HCT116 (cell line): Measurements from ENCODE around the gene KCNAB2. TPM values are rescaled to one million over a fixed set of nuclear protein-coding genes. Genes with fewer than 3 reads are reported as not detected.

Source experiments
- ATAC-seq: fragments of 200-7000 bp; cut with Tn5 transposase; 2 replicates; pipeline ENCODE4 v1.9.1; 2020; ENCODE audit warnings: mild to moderate bottlenecking, moderate library complexity
- BruUV-seq: library from RNA; stranded (reverse); fragments of 400-500 nt; replicated peaks from 2 replicates; lab custom pipeline; 2021; lab: Mats Ljungman, UMichigan
- CTCF ChIA-PET: fragments of 300-600 bp; sonication (Branson Sonifier 250); formaldehyde crosslinking; loops from one replicate; lab custom pipeline; 2021; ENCODE audit warnings: antibody characterized with exemption; lab: Charles Lee
- POLR2A ChIA-PET: fragments of 300-600, 350-600 bp; sonication (Branson Sonifier 250); formaldehyde crosslinking; loops from one replicate; lab custom pipeline; 2021; ENCODE audit warnings: antibody characterized with exemption; lab: Charles Lee
- RAD21 ChIA-PET, 2 experiments: fragments of 300-600 bp; sonication (Branson Sonifier 250); formaldehyde crosslinking; loops; one replicate each; lab custom pipeline; 2023; ENCODE audit warnings: low total read pairs in 2 of 2; ENCODE audit not compliant: uncharacterized antibody in 2 of 2, unreplicated experiment in 2 of 2, low non-redundant PET in 1 of 2; lab: Charles Lee
- DNase-seq: peaks from one replicate; pipeline ENCODE4 v3.0.0-alpha.2; 2010; ENCODE audit warnings: low read depth, low spot score
- H2AFZ ChIP-seq: fragments of 200-600 bp; shearing (Covaris generic), sonication (generic); 2 replicates; pipeline ENCODE4 v1.6.1; 2017; ENCODE audit warnings: low read depth, mixed run types, mixed read lengths, antibody characterized with exemption, low read length; ENCODE audit not compliant: poor library complexity, severe bottlenecking
- H3K27ac ChIP-seq: 2 replicates; pipeline ENCODE4 v1.5.1; 2012; ENCODE audit warnings: low read depth, low read length
- H3K27me3 ChIP-seq: fragments of 200-600 bp; sonication (generic); 2 replicates; pipeline ENCODE4 v1.6.1; 2016; ENCODE audit warnings: mixed run types, low read length, mixed read lengths; ENCODE audit not compliant: insufficient read depth
- H3K36me3 ChIP-seq, 2 experiments: fragments of 200-500 bp in 1 of 2; fragments of 200-600 bp in 1 of 2; sonication (Bioruptor generic) in 1 of 2; sonication (generic) in 1 of 2; 2 replicates each; pipeline versions ENCODE4 v1.5.1 to v1.6.1; 2014 to 2016; ENCODE audit warnings: low read length in 2 of 2, inconsistent platforms in 1 of 2, mixed read lengths in 1 of 2, mixed run types in 1 of 2; ENCODE audit not compliant: insufficient read depth in 2 of 2, control insufficient read depth in 1 of 2
- H3K4me1 ChIP-seq, 2 experiments: fragments of 200-600 bp in 1 of 2; sonication (generic) in 1 of 2; 2 replicates each; pipeline versions ENCODE4 v1.5.1 to v1.6.1; 2012 to 2017; ENCODE audit warnings: low read length in 2 of 2, inconsistent platforms in 1 of 2, mild to moderate bottlenecking in 1 of 2, mixed read lengths in 1 of 2, mixed run types in 1 of 2, moderate library complexity in 1 of 2; ENCODE audit not compliant: insufficient read depth in 2 of 2, control insufficient read depth in 1 of 2
- H3K4me2 ChIP-seq: fragments of 200-600 bp; sonication (generic); 2 replicates; pipeline ENCODE4 v1.6.1; 2017; ENCODE audit warnings: mixed run types, low read length, mixed read lengths
- H3K4me3 ChIP-seq, 2 experiments: fragments of 200-600 bp in 1 of 2; sonication (generic) in 1 of 2; replicated peaks in 1 of 2; 2 replicates each; pipeline ENCODE4 v1.5.1; 2011 to 2016; ENCODE audit warnings: low read length in 2 of 2, control low read depth in 1 of 2, low read depth in 1 of 2, mild to moderate bottlenecking in 1 of 2, mixed read lengths in 1 of 2, mixed run types in 1 of 2
- H3K79me2 ChIP-seq: fragments of 200-600 bp; sonication (generic); 2 replicates; pipeline ENCODE4 v1.6.1; 2017; ENCODE audit warnings: mild to moderate bottlenecking, mixed run types, low read length, moderate library complexity, mixed read lengths; ENCODE audit not compliant: insufficient read depth
- H3K9ac ChIP-seq: fragments of 200-600 bp; sonication (generic); 2 replicates; pipeline ENCODE4 v1.6.1; 2016; ENCODE audit warnings: low read length, mixed read lengths
- H3K9me2 ChIP-seq: fragments of 200-600 bp; sonication (generic), shearing (Covaris generic); 2 replicates; pipeline ENCODE4 v1.6.1; 2017; ENCODE audit warnings: mixed run types, mild to moderate bottlenecking, moderate library complexity; ENCODE audit not compliant: insufficient read depth
- H3K9me3 ChIP-seq, 2 experiments: fragments of 200-500 bp in 1 of 2; fragments of 200-600 bp in 1 of 2; sonication (Bioruptor generic) in 1 of 2; sonication (generic) in 1 of 2; 2 replicates each; pipeline ENCODE4 v1.6.1; 2014 to 2017; ENCODE audit warnings: low read length in 2 of 2, mixed read lengths in 2 of 2, inconsistent platforms in 1 of 2, low read depth in 1 of 2, mild to moderate bottlenecking in 1 of 2, mixed run types in 1 of 2, moderate library complexity in 1 of 2; ENCODE audit not compliant: control insufficient read depth in 1 of 2, insufficient read depth in 1 of 2
- H4K20me1 ChIP-seq: fragments of 200-600 bp; sonication (generic), shearing (Covaris generic); 2 replicates; pipeline ENCODE4 v1.6.1; 2017; ENCODE audit warnings: mixed run types, mild to moderate bottlenecking, moderate library complexity; ENCODE audit not compliant: insufficient read depth
- ATF3 ChIP-seq: IDR thresholded peaks from 2 replicates; pipeline ENCODE4 v1.6.1; 2012
- CBX3 ChIP-seq: IDR thresholded peaks from 2 replicates; pipeline ENCODE4 v1.6.1; 2012; ENCODE audit warnings: low read depth
- CEBPB ChIP-seq: IDR thresholded peaks from 2 replicates; pipeline ENCODE4 v1.6.1; 2012; ENCODE audit warnings: low read depth
- EGR1 ChIP-seq: IDR thresholded peaks from 2 replicates; pipeline ENCODE4 v1.6.1; 2012; ENCODE audit warnings: low read depth
- EZH2 ChIP-seq: fragments of 200-600 bp; sonication (generic); IDR thresholded peaks from 2 replicates; pipeline ENCODE4 v1.6.1; 2017; ENCODE audit warnings: antibody characterized with exemption, mixed run types
- EZH2phosphoT487 ChIP-seq: fragments of 200-600 bp; IDR thresholded peaks from 2 replicates; pipeline ENCODE4 v1.6.1; 2018; ENCODE audit warnings: antibody characterized with exemption, borderline replicate concordance
- JUND ChIP-seq: IDR thresholded peaks from 2 replicates; pipeline ENCODE4 v1.6.1; 2012
- POLR2A ChIP-seq: IDR thresholded peaks from 2 replicates; pipeline ENCODE4 v1.7.0; 2011; ENCODE audit warnings: borderline replicate concordance; ENCODE audit not compliant: insufficient read depth, insufficient read length; ENCODE audit errors: extremely low read depth
- POLR2AphosphoS5 ChIP-seq: IDR thresholded peaks from 2 replicates; pipeline ENCODE4 v1.6.1; 2011; ENCODE audit warnings: mild to moderate bottlenecking, low read depth, low read length, moderate library complexity
- RAD21 ChIP-seq: IDR thresholded peaks from 2 replicates; pipeline ENCODE4 v1.6.1; 2012; ENCODE audit warnings: low read depth, mild to moderate bottlenecking
- REST ChIP-seq: IDR thresholded peaks from 2 replicates; pipeline ENCODE4 v1.6.1; 2012; ENCODE audit warnings: low read depth
- SIN3A ChIP-seq: IDR thresholded peaks from 2 replicates; pipeline ENCODE4 v1.6.1; 2012; ENCODE audit warnings: low read depth
- YY1 ChIP-seq: IDR thresholded peaks from 2 replicates; pipeline ENCODE4 v1.6.1; 2011; ENCODE audit warnings: low read length, low read depth, moderate library complexity, mild to moderate bottlenecking; ENCODE audit not compliant: insufficient replicate concordance; ENCODE audit errors: extremely low read depth
- intact Hi-C: fragments of 100-400 bp; cut with micrococcal nuclease; formaldehyde crosslinking; loops from 2 replicates; pipeline ENCODE4 v1.10.0; 2022
- total RNA-seq: library from RNA; stranded (reverse); gene quantifications from one replicate; pipeline ENCODE4 v1.2.1, GENCODE V29; 2021; ENCODE audit not compliant: unreplicated experiment

The KCNAB2 gene
- total RNA-seq, 1 experiment from 2014 or later: 18.1 TPM

- H3K4me1 ChIP-seq: peaks cover 0 to 11% of the 10 kb centered on the region in 2 experiments; a peak in 1 of 4 replicates
- BruUV-seq: no TSS peak
- no peak overlapping the region for H2AFZ ChIP-seq
- no peaks in the 10 kb centered on the region for H3K79me2 ChIP-seq
- no peak overlapping the region for H3K4me3 ChIP-seq
- H3K9me2 ChIP-seq: no peaks in the 10 kb centered on the region
- no peaks in the 10 kb centered on the region for H3K36me3 ChIP-seq
- no peaks in the 10 kb centered on the region for H4K20me1 ChIP-seq
- H3K4me2 ChIP-seq: no peak overlapping the region
- H3K27me3 ChIP-seq: no peaks in the 10 kb centered on the region
- DNase-seq: no peak
- no peak overlapping the region for H3K9ac ChIP-seq
- intact Hi-C loops: loop anchor here (5.0 to 10.0 kb wide), 2 partner anchors 128 to 290 kb away; partner anchors contain the start of gene CHD5
- no peaks in the 10 kb centered on the region for H3K9me3 ChIP-seq
- ATAC-seq: no peak
- TF ChIP-seq EZH2: no peak
- no peak for TF ChIP-seq EGR1
- TF ChIP-seq JUND: no peak
- TF ChIP-seq POLR2AphosphoS5: no peak
- no peak for TF ChIP-seq SIN3A
- TF ChIP-seq EZH2phosphoT487: no peak
- TF ChIP-seq ATF3: no peak
- TF ChIP-seq, all 23 proteins: peak for 0
- CTCF ChIA-PET: no interaction called here
- POLR2A ChIA-PET: no interaction called here
- H3K27ac ChIP-seq: no peak overlapping the region
- RAD21 ChIA-PET: interaction anchor here in 1 of 2 experiments (0.6 kb wide), 1 partner anchor 54 kb away, joined by 4 read pairs; no protein-coding TSS in a partner anchor
Observed at GRCh38 chr1:6054596-6054995, 8.9 kb downstream of the KCNAB2 start.

GRCh38 chr1:6056572-6056948, 10.9 kb downstream of the KCNAB2 start:
- H3K27ac ChIP-seq: no peak overlapping the region
- no peak for ATAC-seq
- no peaks in the 10 kb centered on the region for H3K79me2 ChIP-seq
- POLR2A ChIA-PET: interaction anchor here (0.6 kb wide), 1 partner anchor 92 kb away, joined by 4 read pairs; no protein-coding TSS in a partner anchor
- CTCF ChIA-PET: no interaction called here
- no peaks in the 10 kb centered on the region for H3K9me2 ChIP-seq
- H4K20me1 ChIP-seq: no peaks in the 10 kb centered on the region
- H3K4me1 ChIP-seq: peaks cover 0 to 11% of the 10 kb centered on the region in 2 experiments; a peak in 1 of 4 replicates
- no peak overlapping the region for H3K9ac ChIP-seq
- intact Hi-C loops: loop anchor here (10.0 kb wide), 1 partner anchor 288 kb away; no protein-coding TSS in a partner anchor
- no peaks in the 10 kb centered on the region for H3K27me3 ChIP-seq
- no peaks in the 10 kb centered on the region for H3K9me3 ChIP-seq
- no peak overlapping the region for H3K4me2 ChIP-seq
- no peak overlapping the region for H3K4me3 ChIP-seq
- TF ChIP-seq CEBPB (no peak), REST (no peak), RAD21 (no peak), CBX3 (no peak), YY1 (no peak), POLR2A (no peak)
- TF ChIP-seq, all 23 proteins: peak for 0
- no peaks in the 10 kb centered on the region for H3K36me3 ChIP-seq
- BruUV-seq: no TSS peak
- DNase-seq: no peak
- H2AFZ ChIP-seq: no peak overlapping the region
- RAD21 ChIA-PET: no interaction called here
